ENCODE results near the gene HEMK1. TPM values are rescaled to one million over a fixed set of nuclear protein-coding genes. Genes with fewer than 3 reads are reported as not detected.

Gene HEMK1
- total and polyA plus RNA-seq, 9 donors = 6.8 to 35.3 (median 23.8) TPM

DNA sequence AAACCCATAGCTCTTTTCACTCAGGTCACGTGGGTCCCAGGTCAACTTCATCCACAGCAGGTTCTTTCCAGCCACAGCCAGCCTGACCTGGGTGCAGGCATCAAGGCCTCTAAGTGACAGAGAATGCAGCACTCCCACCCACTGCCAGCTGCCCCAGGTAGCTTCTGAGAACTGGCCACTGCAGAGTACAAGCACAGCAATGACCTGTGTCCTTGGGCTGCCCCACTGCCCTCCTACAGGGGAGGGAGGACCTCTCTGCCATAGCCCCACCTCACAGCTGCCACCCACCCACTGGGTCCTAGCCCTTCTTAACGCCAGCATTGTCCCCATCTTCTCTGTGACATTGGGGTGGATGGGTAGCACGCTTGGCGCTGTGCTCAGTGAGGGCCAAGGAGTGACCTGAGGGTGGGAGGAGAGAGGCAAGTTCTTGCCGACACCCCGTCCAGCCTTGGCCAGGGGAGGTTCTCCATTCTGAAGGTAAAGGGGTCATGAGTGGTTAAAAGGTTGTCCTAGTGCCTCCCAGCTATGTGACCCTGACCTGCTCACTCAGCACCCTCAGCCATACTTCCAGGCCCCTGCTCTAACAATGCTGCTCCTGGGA, 29.9 kb downstream of the HEMK1 start:
- no peak for DNase-seq
- Histone ChIP-seq H3K27me3 (no peaks in the 10 kb centered on the region), H3K9me3 (no peaks in the 10 kb centered on the region), H3K36me3 (no peaks in the 10 kb centered on the region), H3K4me3 (no peak overlapping the region), H3K4me1 (ENCODE audit: insufficient read depth) (peaks cover 36% of the 10 kb centered on the region), H3K27ac (peak overlapping the region; percentile 23 to 98)
- intact Hi-C loops (cut with DNase I) = no loop called here
- TF ChIP-seq, protein P1, sequence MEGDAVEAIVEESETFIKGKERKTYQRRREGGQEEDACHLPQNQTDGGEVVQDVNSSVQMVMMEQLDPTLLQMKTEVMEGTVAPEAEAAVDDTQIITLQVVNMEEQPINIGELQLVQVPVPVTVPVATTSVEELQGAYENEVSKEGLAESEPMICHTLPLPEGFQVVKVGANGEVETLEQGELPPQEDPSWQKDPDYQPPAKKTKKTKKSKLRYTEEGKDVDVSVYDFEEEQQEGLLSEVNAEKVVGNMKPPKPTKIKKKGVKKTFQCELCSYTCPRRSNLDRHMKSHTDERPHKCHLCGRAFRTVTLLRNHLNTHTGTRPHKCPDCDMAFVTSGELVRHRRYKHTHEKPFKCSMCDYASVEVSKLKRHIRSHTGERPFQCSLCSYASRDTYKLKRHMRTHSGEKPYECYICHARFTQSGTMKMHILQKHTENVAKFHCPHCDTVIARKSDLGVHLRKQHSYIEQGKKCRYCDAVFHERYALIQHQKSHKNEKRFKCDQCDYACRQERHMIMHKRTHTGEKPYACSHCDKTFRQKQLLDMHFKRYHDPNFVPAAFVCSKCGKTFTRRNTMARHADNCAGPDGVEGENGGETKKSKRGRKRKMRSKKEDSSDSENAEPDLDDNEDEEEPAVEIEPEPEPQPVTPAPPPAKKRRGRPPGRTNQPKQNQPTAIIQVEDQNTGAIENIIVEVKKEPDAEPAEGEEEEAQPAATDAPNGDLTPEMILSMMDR (IDR thresholded peaks at IDR 0.05) = no peak
- no peak for TF ChIP-seq POLR2A (IDR thresholded peaks at IDR 0.05)
- TF ChIP-seq EP300 (IDR thresholded peaks at IDR 0.05) = no peak
- 76 to 85% (median 76%) methylated on average over 6 of the region's 6 CpGs for WGBS, 3 donors

DNA sequence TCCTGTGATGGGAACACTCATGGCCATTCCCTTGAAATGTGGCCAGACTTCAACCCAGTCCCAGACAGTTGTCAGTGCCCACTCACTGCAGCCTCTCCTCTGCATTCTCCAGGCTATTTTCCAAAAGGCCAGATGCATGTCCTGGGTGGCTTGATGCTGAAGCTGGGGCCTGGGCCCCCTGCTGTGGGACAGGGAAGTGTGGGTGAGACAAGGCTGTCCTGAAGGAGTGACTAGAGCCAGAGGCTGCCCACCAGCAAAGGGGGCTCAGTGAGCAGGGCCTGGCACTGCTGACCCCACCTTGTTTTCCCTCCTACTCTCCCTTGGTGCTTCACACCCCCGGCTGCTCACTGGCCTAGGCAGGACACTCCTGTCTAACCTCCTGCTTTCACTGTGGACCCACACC, 30.4 kb downstream of the HEMK1 start:
- TF ChIP-seq EP300 (IDR thresholded peaks at IDR 0.05) = no peak
- no peak for TF ChIP-seq POLR2A (IDR thresholded peaks at IDR 0.05)
- TF ChIP-seq, protein P1 (IDR thresholded peaks at IDR 0.05) = no peak
- 77 to 81% (median 77%) methylated on average over 1 of the region's 1 CpG for WGBS, 3 donors
- H3K4me1 ChIP-seq (ENCODE audit: insufficient read depth) = peaks cover 41% of the 10 kb centered on the region
- no peaks in the 10 kb centered on the region for H3K36me3 ChIP-seq
- DNase-seq = no peak
- no peaks in the 10 kb centered on the region for H3K27me3 ChIP-seq
- intact Hi-C loops (cut with DNase I) = loop anchor here in 1 of 4 donors (10.0 kb wide), 1 partner anchor 245 kb away; the partner anchor contains the start of genes CYB561D2, NPRL2 and TMEM115
- no peak overlapping the region for H3K4me3 ChIP-seq
- H3K27ac ChIP-seq = peak overlapping the region; percentile 23 to 98
- H3K9me3 ChIP-seq = no peaks in the 10 kb centered on the region

DNA sequence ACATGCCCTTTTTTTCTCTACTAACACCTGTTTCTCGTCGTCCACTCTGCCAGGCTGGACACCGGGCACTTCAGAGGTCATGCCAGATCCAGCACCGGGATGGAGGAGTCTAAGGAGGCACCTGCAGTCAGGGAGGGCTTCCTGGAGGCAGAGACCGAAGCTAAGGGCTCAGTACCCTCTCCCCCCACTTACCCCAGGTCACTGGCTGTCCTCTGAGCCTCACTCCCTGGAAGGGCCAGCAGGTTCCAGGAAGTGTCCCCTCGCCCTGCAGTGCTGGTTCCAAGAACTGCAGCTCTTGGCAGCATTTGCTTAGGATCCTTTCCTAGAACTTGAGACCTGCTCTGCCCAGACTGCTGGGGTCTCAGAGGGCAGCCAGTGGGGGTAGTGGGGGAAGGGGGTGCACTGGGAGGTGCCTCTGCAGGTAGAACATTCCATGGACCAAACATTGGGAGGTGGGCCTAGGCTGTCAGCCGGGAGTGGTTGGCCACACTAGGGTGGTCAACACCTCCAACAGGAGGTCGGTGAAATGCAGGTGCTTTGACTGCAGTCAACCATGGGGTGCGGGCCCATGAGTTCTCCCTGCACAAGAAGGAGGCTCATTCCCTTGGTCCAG, 30.9 kb downstream of the HEMK1 start:
- TF ChIP-seq EP300 (IDR thresholded peaks at IDR 0.05) (no peak), POLR2A (IDR thresholded peaks at IDR 0.05) (no peak)
- TF ChIP-seq, protein P1 (IDR thresholded peaks at IDR 0.05) = no peak
- intact Hi-C loops (cut with DNase I) = loop anchor here in 1 of 4 donors (10.0 kb wide), 1 partner anchor 245 kb away; the partner anchor contains the start of genes CYB561D2, NPRL2 and TMEM115
- DNase-seq = peak in 3 of 5 donors; percentile 49 to 60 (median 56)
- H3K4me1 ChIP-seq (ENCODE audit: insufficient read depth) = peaks cover 46% of the 10 kb centered on the region
- H3K27me3 ChIP-seq = no peaks in the 10 kb centered on the region
- H3K9me3 ChIP-seq = no peaks in the 10 kb centered on the region
- H3K4me3 ChIP-seq = no peak overlapping the region
- H3K27ac ChIP-seq = peak overlapping the region; percentile 23 to 98
- H3K36me3 ChIP-seq = no peaks in the 10 kb centered on the region
- WGBS, 3 donors = 69 to 73% (median 70%) methylated on average over 9 of the region's 9 CpGs

DNA sequence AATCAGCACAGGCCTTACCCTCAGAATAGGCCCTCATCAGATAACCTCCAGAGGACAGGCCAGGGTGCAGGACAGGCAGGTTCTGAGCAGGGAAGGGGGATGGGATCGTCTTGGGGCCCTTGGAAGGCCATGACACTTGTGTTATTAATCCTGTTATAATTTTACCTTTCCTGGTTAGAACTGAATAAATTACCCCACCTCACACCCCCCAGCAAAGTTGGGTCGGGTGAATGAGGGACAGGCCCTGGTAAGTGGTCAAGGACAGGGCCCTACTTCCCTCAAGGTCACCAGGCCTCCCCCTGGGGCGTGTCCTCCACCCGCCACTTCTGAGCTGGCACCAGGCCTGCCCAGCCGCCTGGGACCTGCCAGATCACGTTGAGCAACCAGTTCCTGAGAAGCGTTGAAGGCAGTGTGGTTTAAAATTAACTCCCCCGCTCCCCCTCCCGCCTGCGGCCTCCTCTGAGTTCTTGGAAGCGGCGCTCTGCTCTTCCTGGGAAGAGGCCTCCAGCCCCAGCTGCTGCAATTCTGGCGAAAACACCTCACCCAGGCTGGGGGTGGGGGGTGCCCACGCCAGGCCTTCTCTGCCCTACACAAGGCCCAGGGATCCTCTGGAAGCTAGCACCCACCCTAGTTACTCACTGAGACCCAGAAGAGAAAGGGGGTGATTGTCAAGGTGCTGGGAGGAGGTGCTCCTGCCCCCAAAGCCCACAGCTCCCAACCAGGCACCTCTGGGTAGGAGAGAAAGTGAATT, 31.7 kb downstream of the HEMK1 start:
- intact Hi-C loops (cut with DNase I) = loop anchor here in 1 of 4 donors (10.0 kb wide), 1 partner anchor 246 kb away; the partner anchor contains the start of genes CYB561D2, NPRL2 and TMEM115
- Histone ChIP-seq H3K9me3 (no peaks in the 10 kb centered on the region), H3K27me3 (no peaks in the 10 kb centered on the region), H3K27ac (peak overlapping the region; percentile 75 to 98), H3K4me1 (ENCODE audit: insufficient read depth) (peaks cover 52% of the 10 kb centered on the region), H3K36me3 (no peaks in the 10 kb centered on the region), H3K4me3 (peak overlapping the region; percentile 19)
- peak; percentile 33 for TF ChIP-seq POLR2A (IDR thresholded peaks at IDR 0.05)
- TF ChIP-seq, protein P1 (IDR thresholded peaks at IDR 0.05) = no peak
- peak; percentile 94 for TF ChIP-seq EP300 (IDR thresholded peaks at IDR 0.05)
- WGBS, 3 donors = 0 to 1% (median 1%) methylated on average over 13 to 14 of the region's 14 CpGs
- peak; percentile 97 to 99 (median 97) for DNase-seq
